D721Med (cell line): ENCODE data around the gene PDE3A.

Source experiments
- DNase-seq: peaks from one replicate; pipeline ENCODE4 v3.0.0; 2011; ENCODE audit warnings: low spot score; ENCODE audit not compliant: insufficient read length
- FAIRE-seq: peaks from 2 replicates; lab custom pipeline; 2011; peaks lifted over from hg19 to GRCh38; lab: Jason Lieb, UNC
- CTCF ChIP-seq: IDR thresholded peaks from 2 replicates; pipeline ENCODE4 v1.5.1; 2012; ENCODE audit warnings: mild to moderate bottlenecking, control low read depth; ENCODE audit not compliant: insufficient read depth; ENCODE audit errors: missing control alignments

Gene PDE3A

DNA sequence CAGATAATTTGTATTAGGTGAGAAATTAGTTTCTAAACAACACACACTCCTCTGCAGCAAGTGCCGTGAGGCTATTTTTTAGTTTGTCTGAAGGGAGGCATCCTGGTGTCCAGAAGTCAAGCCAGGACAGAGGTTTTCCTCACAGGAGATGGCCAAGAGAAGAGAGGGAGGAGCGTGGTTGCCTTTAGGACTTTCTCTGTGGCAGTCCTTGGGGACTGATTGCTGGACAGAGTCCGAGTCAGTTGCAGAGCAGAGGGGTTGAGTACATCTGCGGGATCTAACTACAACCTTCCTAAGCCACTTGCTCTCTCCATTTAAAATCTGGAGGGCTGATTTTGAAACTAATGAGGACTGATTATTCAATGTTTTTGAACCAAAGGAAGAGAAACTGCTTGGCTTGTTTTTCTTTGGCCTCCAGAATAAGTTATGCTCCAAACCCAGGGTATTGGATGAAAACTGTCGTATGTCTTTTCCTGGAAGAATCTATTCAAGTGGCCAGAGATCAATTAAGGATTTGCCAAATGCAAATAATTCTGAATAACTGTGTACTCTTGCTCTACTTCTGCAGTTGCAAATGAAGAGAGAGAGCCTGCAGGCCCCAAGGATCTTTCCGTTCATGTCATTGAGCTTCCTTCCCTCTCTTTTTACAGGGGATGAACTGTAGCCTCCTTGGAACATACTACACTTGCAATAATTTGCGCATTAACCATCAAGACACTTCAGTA is 328.0 kb downstream of the PDE3A start:
- TF ChIP-seq CTCF: no peak
- DNase-seq: no peak
- FAIRE-seq: no peak

GRCh38 chr12:20701106-20701505 is 332.8 kb downstream of the PDE3A start:
- no peak for TF ChIP-seq CTCF
- FAIRE-seq: no peak
- no peak for DNase-seq

DNA sequence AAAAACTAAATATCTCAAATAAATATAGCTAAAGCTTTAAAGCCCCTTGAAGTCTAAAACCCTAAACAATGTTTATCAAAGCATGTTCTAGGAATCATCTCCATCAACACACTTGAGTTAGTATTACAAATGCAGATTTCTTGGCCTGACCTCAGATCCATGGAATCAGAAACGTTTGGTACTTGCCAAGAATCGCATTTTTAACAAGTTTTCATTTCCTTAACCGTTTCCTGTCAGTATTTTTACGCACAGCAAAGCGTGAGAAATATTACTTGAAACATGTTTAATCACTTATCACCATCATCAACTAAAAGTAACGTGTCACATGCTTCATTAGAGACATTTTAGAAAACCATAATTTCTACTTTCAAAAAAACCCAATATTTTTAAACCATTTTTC is 336.5 kb downstream of the PDE3A start:
- TF ChIP-seq CTCF: no peak
- DNase-seq (no peak), FAIRE-seq (no peak)

DNA sequence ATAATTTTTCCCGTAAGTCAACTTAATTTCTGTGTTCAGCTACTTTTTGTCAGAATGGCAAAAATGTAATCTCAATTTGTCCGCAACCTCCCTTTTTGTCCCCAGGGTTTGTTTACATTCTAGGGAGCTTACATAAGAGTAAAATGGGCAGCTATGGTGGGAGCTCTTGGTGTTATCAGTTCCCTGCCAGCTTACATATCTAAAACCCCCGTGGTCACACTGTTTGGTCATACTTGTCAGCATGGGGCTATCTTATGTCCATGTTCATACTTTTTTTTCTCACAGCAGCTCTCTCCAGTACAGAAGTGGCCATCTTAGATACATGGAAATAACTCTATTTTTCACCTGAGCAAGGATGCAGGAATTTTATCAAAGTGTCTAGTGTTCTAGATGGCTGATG is 343.5 kb downstream of the PDE3A start:
- DNase-seq (no peak), FAIRE-seq (no peak)
- no peak for TF ChIP-seq CTCF

DNA sequence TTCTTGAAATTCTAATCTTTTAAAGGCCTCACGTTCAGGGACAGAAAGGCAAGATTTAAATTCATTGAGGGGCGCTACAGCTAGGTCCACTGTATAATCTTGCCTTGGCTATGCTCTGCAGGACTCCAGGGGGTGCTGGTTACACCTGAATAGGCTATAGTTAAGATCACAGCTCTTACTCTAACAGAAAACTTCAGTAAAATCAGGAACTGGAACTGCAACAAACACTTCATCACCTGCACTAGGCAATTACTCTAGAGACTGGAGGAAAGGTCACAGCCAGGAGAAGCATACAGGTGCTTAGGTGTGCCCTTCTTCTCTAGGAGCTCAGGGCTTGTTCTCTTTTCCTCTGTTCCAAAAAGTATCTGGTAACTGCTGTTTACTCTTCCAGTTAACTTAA is 347.7 kb downstream of the PDE3A start:
- FAIRE-seq (no peak), DNase-seq (no peak)
- peak; percentile 4 for TF ChIP-seq CTCF

- DNase-seq (no peak), FAIRE-seq (no peak)
- TF ChIP-seq CTCF: no peak
Observed at GRCh38 chr12:20716985-20717384, 348.6 kb downstream of the PDE3A start.

DNA sequence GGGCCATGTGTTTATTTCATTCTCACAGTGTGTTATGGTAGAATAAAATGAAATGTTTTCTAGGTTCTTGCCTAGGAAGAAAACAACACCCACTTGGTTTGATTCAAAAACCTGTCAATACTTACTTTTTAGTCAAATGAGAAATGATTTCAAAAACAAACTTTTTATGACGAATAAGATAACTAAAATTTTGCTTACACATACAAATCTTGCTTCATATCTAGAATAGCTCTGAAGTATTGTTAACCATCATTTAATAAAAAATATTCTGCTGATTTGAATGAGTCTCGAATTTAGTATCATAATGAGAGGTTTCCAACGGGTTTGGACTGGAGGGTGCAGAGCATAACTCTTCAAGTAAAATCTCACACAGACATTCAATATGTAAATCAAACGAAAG is 350.0 kb downstream of the PDE3A start:
- no peak for TF ChIP-seq CTCF
- FAIRE-seq: no peak
- no peak for DNase-seq
